Neural progenitor cell (in vitro differentiated cells): ENCODE data around the gene MAP3K13. TPM values are rescaled to one million over a fixed set of nuclear protein-coding genes. Genes with fewer than 3 reads are reported as not detected.

Experiments used
- DNase-seq: peaks from one replicate; pipeline ENCODE4 v3.0.0-alpha.2; 2016; ENCODE audit warnings: low spot score
- H2AFZ ChIP-seq: fragments of 200-600 bp; sonication (generic); replicated peaks from 2 replicates; pipeline ENCODE4 v1.6.1; 2016; ENCODE audit warnings: antibody characterized with exemption
- H3F3A ChIP-seq: fragments of 200-600 bp; sonication (generic); 2 replicates; pipeline ENCODE4 v1.6.1; 2016; ENCODE audit warnings: antibody characterized with exemption, low read depth
- H3K27ac ChIP-seq: fragments of 200-600 bp; sonication (generic); 2 replicates; pipeline ENCODE4 v1.5.1; 2016; ENCODE audit warnings: mild to moderate bottlenecking
- H3K27me3 ChIP-seq: fragments of 200-600 bp; sonication (generic); 2 replicates; pipeline ENCODE4 v1.6.1; 2016; ENCODE audit warnings: mild to moderate bottlenecking, moderate library complexity
- H3K36me3 ChIP-seq: fragments of 200-600 bp; sonication (generic); 2 replicates; pipeline ENCODE4 v1.5.1; 2016
- H3K4me1 ChIP-seq: fragments of 200-600 bp; sonication (generic); 2 replicates; pipeline ENCODE4 v1.6.1; 2016; ENCODE audit warnings: mixed run types
- H3K4me2 ChIP-seq: fragments of 200-600 bp; sonication (generic); 2 replicates; pipeline ENCODE4 v1.6.1; 2016
- H3K4me3 ChIP-seq: fragments of 200-600 bp; sonication (generic); 2 replicates; pipeline ENCODE4 v1.5.1; 2016
- H3K79me2 ChIP-seq: fragments of 200-600 bp; sonication (generic); 2 replicates; pipeline ENCODE4 v1.6.1; 2016; ENCODE audit warnings: low read depth
- H3K9ac ChIP-seq: fragments of 200-600 bp; sonication (generic); 2 replicates; pipeline ENCODE4 v1.6.1; 2016
- H3K9me3 ChIP-seq: fragments of 200-600 bp; sonication (generic); 2 replicates; pipeline ENCODE4 v1.5.1; 2016; ENCODE audit warnings: low read depth
- H4K20me1 ChIP-seq: fragments of 200-600 bp; sonication (generic); 2 replicates; pipeline ENCODE4 v1.6.1; 2016; ENCODE audit warnings: low read depth
- H3K27ac Mint-ChIP-seq: 3 replicates; pipeline ENCODE4 v1.8.0; 2021; ENCODE audit warnings: mixed read lengths
- H3K27me3 Mint-ChIP-seq: 2 replicates; pipeline ENCODE4 v1.8.0; 2022; ENCODE audit warnings: low read depth, mild to moderate bottlenecking, inconsistent platforms, moderate library complexity, mixed read lengths; ENCODE audit not compliant: insufficient read depth
- H3K36me3 Mint-ChIP-seq: 3 replicates; pipeline ENCODE4 v1.8.0; 2021; ENCODE audit warnings: mixed read lengths
- H3K4me1 Mint-ChIP-seq: 3 replicates; pipeline ENCODE4 v1.8.0; 2021; ENCODE audit warnings: mixed read lengths
- H3K4me3 Mint-ChIP-seq: 3 replicates; pipeline ENCODE4 v1.8.0; 2021; ENCODE audit warnings: mild to moderate bottlenecking, moderate library complexity, mixed read lengths
- H3K9me3 Mint-ChIP-seq: 3 replicates; pipeline ENCODE4 v1.8.0; 2020; ENCODE audit warnings: mixed read lengths
- CTCF ChIP-seq: fragments of 200-600 bp; sonication (generic); IDR thresholded peaks from 2 replicates; pipeline ENCODE4 v1.5.1; 2017; ENCODE audit warnings: antibody characterized with exemption, mild to moderate bottlenecking
- EZH2 ChIP-seq: fragments of 200-600 bp; sonication (generic); IDR thresholded peaks from 2 replicates; pipeline ENCODE4 v1.6.1; 2017; ENCODE audit warnings: antibody characterized with exemption, mild to moderate bottlenecking, moderate library complexity
- EZH2phosphoT487 ChIP-seq: fragments of 200-600 bp; sonication (generic); IDR thresholded peaks from 2 replicates; pipeline ENCODE4 v1.6.1; 2017; ENCODE audit warnings: antibody characterized with exemption
- total RNA-seq: library from RNA; depleted of rRNA; stranded (reverse); fragments of >200 nt; gene quantifications from 2 replicates; pipeline ENCODE4 v1.2.3, GENCODE V29; 2015; ENCODE audit warnings: low replicate concordance

MAP3K13 gene
- total RNA-seq, 1 donor from 2014 or later, result 34.6 TPM

- H3K9me3 Mint-ChIP-seq, result peaks cover 3% of the 10 kb centered on the region
- no peak overlapping the region for H3K27ac ChIP-seq
- H3K4me3 ChIP-seq, result no peak overlapping the region
- no peaks in the 10 kb centered on the region for H3K4me1 Mint-ChIP-seq
- H3K36me3 ChIP-seq, result no peaks in the 10 kb centered on the region
- H3K27ac Mint-ChIP-seq, result no peak overlapping the region
- no peaks in the 10 kb centered on the region for H3K36me3 Mint-ChIP-seq
- no peaks in the 10 kb centered on the region for H3K79me2 ChIP-seq
- H3K4me3 Mint-ChIP-seq, result no peak overlapping the region
- TF ChIP-seq EZH2, result no peak
- TF ChIP-seq CTCF, result no peak
- no peak for TF ChIP-seq EZH2phosphoT487
- H3K9ac ChIP-seq, result no peak overlapping the region
- no peak overlapping the region for H2AFZ ChIP-seq
- H3K27me3 ChIP-seq, result no peaks in the 10 kb centered on the region
- no peaks in the 10 kb centered on the region for H3K4me1 ChIP-seq
- H3F3A ChIP-seq, result no peaks in the 10 kb centered on the region
- H3K27me3 Mint-ChIP-seq, result no peaks in the 10 kb centered on the region
- DNase-seq, result no peak
- H3K4me2 ChIP-seq, result no peak overlapping the region
- H3K9me3 ChIP-seq, result no peaks in the 10 kb centered on the region
- no peaks in the 10 kb centered on the region for H4K20me1 ChIP-seq
These were observed 24.7 kb downstream of the MAP3K13 start for GRCh38 chr3:185387646-185388045.

- Histone ChIP-seq H3K36me3 (no peaks in the 10 kb centered on the region), H3K4me3 (no peak overlapping the region), H3K27me3 (no peaks in the 10 kb centered on the region), H2AFZ (no peak overlapping the region), H3K9me3 (no peaks in the 10 kb centered on the region), H3F3A (no peaks in the 10 kb centered on the region), H3K4me2 (no peak overlapping the region), H3K79me2 (no peaks in the 10 kb centered on the region), H3K9ac (no peak overlapping the region), H3K4me1 (no peaks in the 10 kb centered on the region), H4K20me1 (no peaks in the 10 kb centered on the region), H3K27ac (no peak overlapping the region)
- Mint-ChIP-seq H3K27me3 (no peaks in the 10 kb centered on the region), H3K9me3 (peaks cover 3% of the 10 kb centered on the region), H3K36me3 (no peaks in the 10 kb centered on the region), H3K4me3 (no peak overlapping the region), H3K27ac (no peak overlapping the region), H3K4me1 (peaks cover 6% of the 10 kb centered on the region)
- TF ChIP-seq CTCF (no peak), EZH2phosphoT487 (no peak)
- DNase-seq, result no peak
These were observed 30.1 kb downstream of the MAP3K13 start for GRCh38 chr3:185393055-185393454.

GRCh38 chr3:185397676-185398075 lies 34.7 kb downstream of the MAP3K13 start:
- no peak for TF ChIP-seq EZH2phosphoT487
- no peak for TF ChIP-seq EZH2

GRCh38 chr3:185399737-185400667 lies 37.1 kb downstream of the MAP3K13 start:
- H2AFZ ChIP-seq, result no peak overlapping the region
- H3K27ac Mint-ChIP-seq, result no peak overlapping the region
- no peak overlapping the region for H3K4me3 ChIP-seq
- no peak overlapping the region for H3K9ac ChIP-seq
- H3K4me3 Mint-ChIP-seq, result no peak overlapping the region
- no peaks in the 10 kb centered on the region for H3K9me3 ChIP-seq
- TF ChIP-seq CTCF (no peak), EZH2phosphoT487 (no peak), EZH2 (no peak)
- H3K4me2 ChIP-seq, result no peak overlapping the region
- no peak for DNase-seq
- no peaks in the 10 kb centered on the region for H4K20me1 ChIP-seq
- no peak overlapping the region for H3K27ac ChIP-seq
- H3F3A ChIP-seq, result no peaks in the 10 kb centered on the region
- H3K4me1 ChIP-seq, result no peaks in the 10 kb centered on the region
- no peaks in the 10 kb centered on the region for H3K79me2 ChIP-seq
- no peaks in the 10 kb centered on the region for H3K36me3 Mint-ChIP-seq
- no peaks in the 10 kb centered on the region for H3K27me3 Mint-ChIP-seq
- no peaks in the 10 kb centered on the region for H3K27me3 ChIP-seq
- H3K9me3 Mint-ChIP-seq, result no peaks in the 10 kb centered on the region
- H3K36me3 ChIP-seq, result no peaks in the 10 kb centered on the region
- peaks cover 16% of the 10 kb centered on the region for H3K4me1 Mint-ChIP-seq

More at GRCh38 chr3:185397676-185398075, 34.7 kb downstream of the MAP3K13 start:
- Mint-ChIP-seq H3K36me3 (no peaks in the 10 kb centered on the region), H3K4me3 (no peak overlapping the region), H3K27ac (no peak overlapping the region), H3K9me3 (no peaks in the 10 kb centered on the region), H3K27me3 (no peaks in the 10 kb centered on the region), H3K4me1 (peaks cover 12% of the 10 kb centered on the region)
- no peaks in the 10 kb centered on the region for H3K9me3 ChIP-seq
- H3K4me3 ChIP-seq, result no peak overlapping the region
- DNase-seq, result no peak
- no peaks in the 10 kb centered on the region for H3K79me2 ChIP-seq
- H3K27me3 ChIP-seq, result no peaks in the 10 kb centered on the region
- no peak overlapping the region for H3K4me2 ChIP-seq
- H3K4me1 ChIP-seq, result no peaks in the 10 kb centered on the region
- H3K27ac ChIP-seq, result no peak overlapping the region
- no peak overlapping the region for H3K9ac ChIP-seq
- no peak overlapping the region for H2AFZ ChIP-seq
- H3F3A ChIP-seq, result no peaks in the 10 kb centered on the region
- H3K36me3 ChIP-seq, result no peaks in the 10 kb centered on the region
- no peaks in the 10 kb centered on the region for H4K20me1 ChIP-seq
